Measurements from ENCODE around the gene ELOVL7.
A peak's percentile ranks its signal among the peaks of the same experiment; 100 is the strongest.

Gene ELOVL7

GRCh38 chr5:60843936-60844905, at the start of gene ELOVL7:
TSS of gene ELOVL7 (minus strand) at chr5:60844269. CDS start at chr5:60787397, 56,872 bp downstream.
- no peaks in the 10 kb centered on the region for H3K27me3 ChIP-seq (ENCODE audit: low read length)
- H3K79me2 ChIP-seq (ENCODE audit: insufficient read depth, low read length): no peaks in the 10 kb centered on the region
- TF ChIP-seq CTCF (IDR thresholded peaks at IDR 0.05; ENCODE audit: insufficient read depth, low read length, poor library complexity, severe bottlenecking) (peak; percentile 14), EZH2phosphoT487 (conservative IDR thresholded peaks at IDR 0.05; ENCODE audit: low read length) (no peak)
- H3K27ac ChIP-seq (ENCODE audit: low read depth, low read length): no peak within 1 kb of the TSS
- peak within 1 kb of the TSS; percentile 97 for H2AFZ ChIP-seq (ENCODE audit: low read depth, low read length, severe bottlenecking)
- H3K9ac ChIP-seq (ENCODE audit: low read length): peak within 1 kb of the TSS; percentile 70
- no peaks in the 10 kb centered on the region for H4K20me1 ChIP-seq (ENCODE audit: low read depth, low read length)
- no peaks in the 10 kb centered on the region for H3K9me2 ChIP-seq (replicated peaks; ENCODE audit: insufficient read depth, low read length)
- no peaks in the 10 kb centered on the region for H3F3A ChIP-seq (ENCODE audit: insufficient read depth)
- H3K36me3 ChIP-seq (ENCODE audit: low read length): no peaks in the 10 kb centered on the region
- no peaks in the 10 kb centered on the region for H3K9me3 ChIP-seq (ENCODE audit: insufficient read depth, low read length)
- peak within 1 kb of the TSS; percentile 82 for H3K4me2 ChIP-seq (ENCODE audit: low read depth, low read length, poor library complexity, severe bottlenecking)
- peak within 1 kb of the TSS; percentile 91 for H3K4me3 ChIP-seq (ENCODE audit: insufficient read depth, low read length, poor library complexity, severe bottlenecking)

DNA sequence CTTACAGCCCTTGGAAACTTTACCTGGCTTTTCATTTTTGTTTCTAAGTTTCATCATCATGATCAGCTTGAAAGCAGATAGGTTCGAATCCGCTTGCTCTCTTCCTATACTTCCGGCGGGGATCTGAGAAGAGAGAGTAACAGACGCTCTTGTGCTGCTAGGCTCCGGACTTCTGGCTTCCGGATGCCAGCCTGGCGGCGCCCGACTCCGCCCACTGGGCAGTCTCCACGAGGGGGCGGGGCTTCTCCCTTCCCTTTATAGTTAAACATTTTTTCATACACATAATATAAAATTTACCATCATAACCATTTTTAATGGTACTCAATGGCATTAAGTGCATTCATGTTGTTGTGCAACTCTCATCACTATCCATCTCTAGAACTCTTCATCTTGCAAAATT, 49.5 kb upstream of the ELOVL7 start:
- TF ChIP-seq CTCF (IDR thresholded peaks at IDR 0.05; ENCODE audit: insufficient read depth, low read length, poor library complexity, severe bottlenecking) (no peak), EZH2phosphoT487 (conservative IDR thresholded peaks at IDR 0.05; ENCODE audit: low read length) (no peak)
- Histone ChIP-seq H3K27ac (ENCODE audit: low read depth, low read length) (no peak overlapping the region), H3K79me2 (ENCODE audit: insufficient read depth, low read length) (no peaks in the 10 kb centered on the region), H2AFZ (ENCODE audit: low read depth, low read length, severe bottlenecking) (no peak overlapping the region), H3K4me3 (ENCODE audit: insufficient read depth, low read length, poor library complexity, severe bottlenecking) (no peak overlapping the region), H3K4me2 (ENCODE audit: low read depth, low read length, poor library complexity, severe bottlenecking) (no peak overlapping the region), H3K9ac (ENCODE audit: low read length) (no peak overlapping the region), H3K36me3 (ENCODE audit: low read length) (peaks cover 7% of the 10 kb centered on the region; the same call in 1 of the 2 replicates), H3K9me3 (ENCODE audit: insufficient read depth, low read length) (no peaks in the 10 kb centered on the region), H4K20me1 (ENCODE audit: low read depth, low read length) (no peaks in the 10 kb centered on the region), H3F3A (ENCODE audit: insufficient read depth) (no peaks in the 10 kb centered on the region), H3K9me2 (replicated peaks; ENCODE audit: insufficient read depth, low read length) (no peaks in the 10 kb centered on the region), H3K27me3 (ENCODE audit: low read length) (no peaks in the 10 kb centered on the region)

DNA sequence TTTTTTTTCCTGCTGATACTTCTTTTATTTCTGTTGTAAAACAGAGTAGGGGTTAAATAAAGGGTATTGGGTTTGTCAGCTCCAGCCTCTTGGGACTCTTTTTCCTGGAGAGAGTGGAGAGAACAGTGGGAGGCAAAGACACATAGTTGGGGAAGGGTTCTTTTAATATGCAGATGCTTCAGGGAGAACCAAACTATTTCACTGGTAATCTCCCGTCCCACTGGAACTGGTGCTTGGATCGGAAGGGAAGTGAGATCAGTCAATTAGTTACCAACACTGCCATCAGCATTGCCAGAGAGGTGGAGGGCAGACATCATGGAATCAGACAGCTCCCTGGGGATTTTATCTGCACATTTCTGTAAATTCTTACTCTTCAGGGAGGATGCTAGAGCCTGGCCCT, 47.6 kb upstream of the ELOVL7 start:
- Histone ChIP-seq H3K9me2 (replicated peaks; ENCODE audit: insufficient read depth, low read length) (no peaks in the 10 kb centered on the region), H3K4me2 (ENCODE audit: low read depth, low read length, poor library complexity, severe bottlenecking) (no peak overlapping the region), H3K4me3 (ENCODE audit: insufficient read depth, low read length, poor library complexity, severe bottlenecking) (no peak overlapping the region)

More for the DNA sequence above, 47.6 kb upstream of the ELOVL7 start:
- H3K27ac ChIP-seq (ENCODE audit: low read depth, low read length): no peak overlapping the region
- no peaks in the 10 kb centered on the region for H3K79me2 ChIP-seq (ENCODE audit: insufficient read depth, low read length)
- TF ChIP-seq EZH2phosphoT487 (conservative IDR thresholded peaks at IDR 0.05; ENCODE audit: low read length) (no peak), CTCF (IDR thresholded peaks at IDR 0.05; ENCODE audit: insufficient read depth, low read length, poor library complexity, severe bottlenecking) (no peak)
- no peaks in the 10 kb centered on the region for H4K20me1 ChIP-seq (ENCODE audit: low read depth, low read length)
- H3K9me3 ChIP-seq (ENCODE audit: insufficient read depth, low read length): no peaks in the 10 kb centered on the region
- H3F3A ChIP-seq (ENCODE audit: insufficient read depth): no peaks in the 10 kb centered on the region
- no peak overlapping the region for H2AFZ ChIP-seq (ENCODE audit: low read depth, low read length, severe bottlenecking)
- 0 out of 2 replicates have a peak, but pooled peaks cover 2% of the 10 kb centered on the region for H3K36me3 ChIP-seq (ENCODE audit: low read length)
- no peak overlapping the region for H3K9ac ChIP-seq (ENCODE audit: low read length)
- no peaks in the 10 kb centered on the region for H3K27me3 ChIP-seq (ENCODE audit: low read length)
